Endodermal cell (in vitro differentiated cells): ENCODE data around the gene TTN. TPM values are rescaled to one million over a fixed set of nuclear protein-coding genes. Genes with fewer than 3 reads are reported as not detected.

Experiments used
- DNase-seq: peaks from one replicate; pipeline ENCODE4 v3.0.0-alpha.2; 2017
- H3K27ac ChIP-seq: 2 replicates; pipeline ENCODE4 v1.5.1; 2013; ENCODE audit warnings: mild to moderate bottlenecking, low read depth, low read length, moderate library complexity
- H3K27me3 ChIP-seq: 2 replicates; pipeline ENCODE4 v1.6.1; 2013; ENCODE audit warnings: mild to moderate bottlenecking, low read length, moderate library complexity; ENCODE audit not compliant: insufficient read depth, control insufficient read depth, poor library complexity, severe bottlenecking
- H3K36me3 ChIP-seq: 2 replicates; pipeline ENCODE4 v1.7.0; 2013; ENCODE audit warnings: mild to moderate bottlenecking, low read length, moderate library complexity; ENCODE audit not compliant: control insufficient read depth, insufficient read depth
- H3K4me1 ChIP-seq: one replicate; pipeline ENCODE4 v1.7.0; 2013; ENCODE audit warnings: low read length; ENCODE audit not compliant: control insufficient read depth, insufficient read depth
- H3K4me3 ChIP-seq: 2 replicates; pipeline ENCODE4 v1.5.1; 2013; ENCODE audit warnings: mild to moderate bottlenecking, low read length, moderate library complexity
- H3K9ac ChIP-seq: 2 replicates; pipeline ENCODE4 v1.6.1; 2013; ENCODE audit warnings: mild to moderate bottlenecking, low read length, moderate library complexity; ENCODE audit not compliant: poor library complexity, severe bottlenecking; ENCODE audit errors: extremely low read depth
- H3K9me3 ChIP-seq: 2 replicates; pipeline ENCODE4 v1.6.1; 2013; ENCODE audit warnings: mild to moderate bottlenecking, low read length, moderate library complexity; ENCODE audit not compliant: control insufficient read depth
- H3K27ac Mint-ChIP-seq: 2 replicates; pipeline ENCODE4 v1.8.0; 2020; ENCODE audit warnings: mixed read lengths
- H3K27me3 Mint-ChIP-seq: 2 replicates; pipeline ENCODE4 v1.8.0; 2021; ENCODE audit warnings: mild to moderate bottlenecking, mixed read lengths; ENCODE audit not compliant: insufficient read depth
- H3K36me3 Mint-ChIP-seq: 2 replicates; pipeline ENCODE4 v1.8.0; 2020; ENCODE audit warnings: low read depth, mixed read lengths
- H3K4me1 Mint-ChIP-seq: 2 replicates; pipeline ENCODE4 v1.8.0; 2020; ENCODE audit warnings: mixed read lengths
- H3K4me3 Mint-ChIP-seq: 2 replicates; pipeline ENCODE4 v1.8.0; 2020; ENCODE audit warnings: mild to moderate bottlenecking, moderate library complexity, mixed read lengths
- H3K9me3 Mint-ChIP-seq: 2 replicates; pipeline ENCODE4 v1.8.0; 2020; ENCODE audit warnings: mild to moderate bottlenecking, mixed read lengths
- WGBS, 2 experiments: methylation state at CpG; one replicate each; pipeline versions ENCODE4 v1.1.5 to v1.1.7; 2013; ENCODE audit warnings: missing lambda C conversion rate in 2 of 2, mixed read lengths in 1 of 2; ENCODE audit not compliant: insufficient coverage in 1 of 2, insufficient read length in 1 of 2; 5-methylcytosine and 5-hydroxymethylcytosine counted together
- total RNA-seq, 2 donors: library from RNA; stranded (reverse); fragmentation: NEBNext Ultra II Directional in 1 of 2; extraction: Animal tissue kit (Norgen Biotek cat#: 25700) in 1 of 2; gene quantifications; 2 replicates in 1 of 2; 3 replicates in 1 of 2; pipeline ENCODE4 v1.2.1, GENCODE V29; 2021
- TF ChIP-seq, protein P1 (sequence below): fragments of 200-600 bp; sonication (generic); conservative IDR thresholded peaks from 2 replicates; pipeline ENCODE4 v1.5.0; 2021; ENCODE audit warnings: antibody characterized with exemption, mild to moderate bottlenecking

Gene TTN
- total RNA-seq, 2 donors from 2014 or later, result 101 to 118 TPM

DNA sequence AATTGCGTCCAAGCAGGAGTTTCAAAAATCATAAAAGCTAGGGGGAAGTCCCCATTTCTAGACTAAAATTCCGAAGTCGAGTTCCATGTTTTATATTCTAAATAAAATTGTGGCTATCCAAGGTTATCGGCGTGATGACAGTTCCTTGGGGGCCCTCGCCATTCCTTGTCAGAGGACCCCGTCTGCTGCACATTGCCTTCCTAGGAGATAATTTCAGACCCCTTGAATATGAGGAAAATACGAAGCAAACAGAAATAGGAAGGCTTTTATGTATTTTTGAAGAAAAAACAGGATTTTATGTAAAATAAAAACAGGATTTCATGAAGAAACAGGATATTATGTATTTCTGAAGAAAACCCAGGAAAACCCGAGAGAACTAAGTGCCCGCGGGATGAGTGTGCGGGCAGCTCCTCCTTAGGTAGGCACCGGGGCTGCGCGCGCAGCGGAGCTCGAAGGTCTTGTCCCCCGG lies 327.4 kb downstream of the TTN start:
- H3K4me3 Mint-ChIP-seq, result peak overlapping the region; percentile 87
- H3K9ac ChIP-seq, result peak overlapping the region; percentile 23
- H3K9me3 ChIP-seq, result no peaks in the 10 kb centered on the region
- peaks cover 22% of the 10 kb centered on the region for H3K4me1 Mint-ChIP-seq
- H3K4me3 ChIP-seq, result peak overlapping the region; percentile 84
- no peaks in the 10 kb centered on the region for H3K27me3 ChIP-seq
- peak overlapping the region; percentile 71 for H3K27ac ChIP-seq
- 25 to 33% methylated on average over 15 to 19 of the region's 19 CpGs for WGBS, 2 experiments
- H3K9me3 Mint-ChIP-seq, result no peaks in the 10 kb centered on the region
- TF ChIP-seq, protein P1, sequence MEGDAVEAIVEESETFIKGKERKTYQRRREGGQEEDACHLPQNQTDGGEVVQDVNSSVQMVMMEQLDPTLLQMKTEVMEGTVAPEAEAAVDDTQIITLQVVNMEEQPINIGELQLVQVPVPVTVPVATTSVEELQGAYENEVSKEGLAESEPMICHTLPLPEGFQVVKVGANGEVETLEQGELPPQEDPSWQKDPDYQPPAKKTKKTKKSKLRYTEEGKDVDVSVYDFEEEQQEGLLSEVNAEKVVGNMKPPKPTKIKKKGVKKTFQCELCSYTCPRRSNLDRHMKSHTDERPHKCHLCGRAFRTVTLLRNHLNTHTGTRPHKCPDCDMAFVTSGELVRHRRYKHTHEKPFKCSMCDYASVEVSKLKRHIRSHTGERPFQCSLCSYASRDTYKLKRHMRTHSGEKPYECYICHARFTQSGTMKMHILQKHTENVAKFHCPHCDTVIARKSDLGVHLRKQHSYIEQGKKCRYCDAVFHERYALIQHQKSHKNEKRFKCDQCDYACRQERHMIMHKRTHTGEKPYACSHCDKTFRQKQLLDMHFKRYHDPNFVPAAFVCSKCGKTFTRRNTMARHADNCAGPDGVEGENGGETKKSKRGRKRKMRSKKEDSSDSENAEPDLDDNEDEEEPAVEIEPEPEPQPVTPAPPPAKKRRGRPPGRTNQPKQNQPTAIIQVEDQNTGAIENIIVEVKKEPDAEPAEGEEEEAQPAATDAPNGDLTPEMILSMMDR, result no peak
- DNase-seq, result no peak
- no peaks in the 10 kb centered on the region for H3K36me3 ChIP-seq
- H3K36me3 Mint-ChIP-seq, result no peaks in the 10 kb centered on the region
- no peaks in the 10 kb centered on the region for H3K4me1 ChIP-seq
- peak overlapping the region; percentile 39 for H3K27ac Mint-ChIP-seq
- peaks cover 3% of the 10 kb centered on the region for H3K27me3 Mint-ChIP-seq

- H3K27me3 Mint-ChIP-seq, result peaks cover 3% of the 10 kb centered on the region
- 65 to 68% methylated on average over 3 to 4 of the region's 4 CpGs for WGBS, 2 experiments
Measured at GRCh38 chr2:178479275-178479616, 328.0 kb downstream of the TTN start.

GRCh38 chr2:178478439-178479274 lies 328.6 kb downstream of the TTN start, which contains the start of gene FKBP7:
Gene FKBP7, minus strand, starts transcription at chr2:178478600. Its CDS starts 101 bp downstream, at chr2:178478499.
- WGBS, 2 experiments, result 2% methylated on average over 31 to 56 of the region's 56 CpGs
- Mint-ChIP-seq H3K27ac (peak within 1 kb of the TSS; percentile 97), H3K36me3 (no peaks in the 10 kb centered on the region), H3K9me3 (no peaks in the 10 kb centered on the region), H3K4me1 (peaks cover 18% of the 10 kb centered on the region), H3K4me3 (peak within 1 kb of the TSS; percentile 87), H3K27me3 (peaks cover 3% of the 10 kb centered on the region)
- DNase-seq, result peak; percentile 93
- Histone ChIP-seq H3K27me3 (no peaks in the 10 kb centered on the region), H3K27ac (peak within 1 kb of the TSS; percentile 90), H3K36me3 (no peaks in the 10 kb centered on the region), H3K4me3 (peak within 1 kb of the TSS; percentile 91), H3K9ac (peak within 1 kb of the TSS; percentile 83), H3K4me1 (no peaks in the 10 kb centered on the region), H3K9me3 (no peaks in the 10 kb centered on the region)
- TF ChIP-seq, protein P1, result peak; percentile 79

More at GRCh38 chr2:178479275-178479616, 328.0 kb downstream of the TTN start:
- H3K9me3 ChIP-seq, result no peaks in the 10 kb centered on the region
- peak overlapping the region; percentile 87 for H3K4me3 Mint-ChIP-seq
- H3K9me3 Mint-ChIP-seq, result no peaks in the 10 kb centered on the region
- H3K36me3 Mint-ChIP-seq, result no peaks in the 10 kb centered on the region
- H3K4me3 ChIP-seq, result peak overlapping the region; percentile 91
- no peaks in the 10 kb centered on the region for H3K27me3 ChIP-seq
- H3K36me3 ChIP-seq, result no peaks in the 10 kb centered on the region
- TF ChIP-seq, protein P1, result peak; percentile 18
- no peak overlapping the region for H3K9ac ChIP-seq
- peak overlapping the region; percentile 97 for H3K27ac Mint-ChIP-seq
- H3K4me1 ChIP-seq, result no peaks in the 10 kb centered on the region
- H3K27ac ChIP-seq, result no peak overlapping the region
- H3K4me1 Mint-ChIP-seq, result peaks cover 18% of the 10 kb centered on the region
- no peak for DNase-seq
